Skeletal muscle satellite cell (primary cell): ENCODE measurements around the gene NBPF14.
"Not testable (repeated sequence)": the region's sequence is repeated elsewhere in the genome, so short reads cannot be mapped to it uniquely, and the experiment has no call there.

Experiments
- H3K27me3 ChIP-seq: 2 replicates; pipeline ENCODE4 v1.7.0; 2013; ENCODE audit warnings: low read length; ENCODE audit not compliant: control insufficient read depth, insufficient read depth
- H3K36me3 ChIP-seq: 2 replicates; pipeline ENCODE4 v1.7.0; 2013; ENCODE audit warnings: mild to moderate bottlenecking, control low read depth, low read length; ENCODE audit not compliant: insufficient read depth
- H3K4me1 ChIP-seq: 2 replicates; pipeline ENCODE4 v1.7.0; 2013; ENCODE audit warnings: low read length; ENCODE audit not compliant: control insufficient read depth, insufficient read depth
- H3K4me2 ChIP-seq: 2 replicates; pipeline ENCODE4 v1.7.0; 2013; ENCODE audit warnings: mild to moderate bottlenecking, low read length
- H3K4me3 ChIP-seq: 2 replicates; pipeline ENCODE4 v1.7.0; 2013; ENCODE audit warnings: low read length
- H3K9ac ChIP-seq: 2 replicates; pipeline ENCODE4 v1.7.0; 2013; ENCODE audit warnings: mild to moderate bottlenecking, low read depth, low read length, moderate library complexity
- H3K9me3 ChIP-seq: replicated peaks from 2 replicates; pipeline ENCODE4 v1.7.0; 2013; ENCODE audit warnings: mild to moderate bottlenecking, control low read depth, low read length
- small RNA-seq: library from RNA; depleted of rRNA; stranded (forward); fragments of <200 nt; gene quantifications from one replicate; pipeline ENCODE3, GENCODE V24; 2012

The NBPF14 gene

GRCh38 chr1:148523205-148524144 lies 72.3 kb downstream of the NBPF14 start:
- H3K9ac ChIP-seq, result not testable (repeated sequence)

DNA sequence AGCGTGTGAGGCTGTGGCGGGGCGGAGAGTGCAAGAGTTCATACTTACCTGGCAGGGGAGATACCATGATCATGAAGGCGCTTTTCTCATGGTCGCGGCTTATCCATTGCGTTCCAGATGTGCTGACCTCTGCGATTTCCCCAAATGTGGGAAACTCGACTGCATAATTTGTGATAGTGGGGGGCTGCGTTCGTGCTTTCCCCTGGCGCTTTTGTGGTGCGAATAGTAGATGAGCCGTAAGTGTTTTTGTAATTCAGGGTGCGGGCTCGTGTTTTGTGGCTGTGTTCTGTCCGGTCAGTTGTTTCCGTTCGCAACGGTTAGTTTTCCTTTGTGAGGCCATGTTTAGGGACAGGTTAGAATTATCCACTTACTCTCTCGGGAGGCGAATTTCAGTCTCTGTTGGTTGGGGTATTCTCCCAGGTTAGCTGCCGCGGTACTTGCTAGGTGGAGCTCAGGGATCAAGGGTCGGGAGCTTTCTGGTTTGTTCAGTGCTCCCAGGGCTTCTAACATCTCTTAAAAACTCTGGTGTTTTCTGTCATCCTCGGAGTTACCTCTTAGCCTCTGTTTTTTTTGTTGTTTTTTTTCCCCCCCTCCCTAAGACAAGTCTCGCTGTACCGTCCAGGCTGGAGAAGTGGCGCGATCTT lies 73.1 kb downstream of the NBPF14 start:
- H3K4me1 ChIP-seq, H3K9ac ChIP-seq, H3K36me3 ChIP-seq, H3K9me3 ChIP-seq, H3K27me3 ChIP-seq: not testable (repeated sequence)
- Histone ChIP-seq H3K4me2 (peak overlapping the region; percentile 41), H3K4me3 (peak overlapping the region; percentile 44)

More at GRCh38 chr1:148523205-148524144, 72.3 kb downstream of the NBPF14 start:
- not testable (repeated sequence) for H3K4me3 ChIP-seq, H3K4me2 ChIP-seq, H3K36me3 ChIP-seq, H3K27me3 ChIP-seq, H3K4me1 ChIP-seq, H3K9me3 ChIP-seq

DNA sequence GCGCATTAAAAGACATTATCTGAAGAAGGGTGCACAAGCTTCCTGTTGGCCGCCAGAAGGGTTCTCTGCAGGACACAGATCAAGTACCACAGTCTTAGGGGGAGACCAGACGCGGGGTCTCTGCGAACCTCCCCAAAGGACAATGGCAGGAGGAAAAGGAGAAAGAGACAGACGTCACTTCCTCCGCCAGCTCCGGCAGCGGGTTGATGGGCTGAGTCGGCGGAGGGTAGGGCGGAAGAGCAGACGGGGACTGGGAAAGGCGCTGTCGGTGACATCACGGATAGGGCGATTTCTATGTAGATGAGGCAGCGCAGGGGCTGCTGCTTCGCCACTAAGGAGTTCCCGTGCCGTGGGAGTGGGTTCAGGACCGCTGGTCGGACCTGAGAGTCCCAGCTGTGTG lies 73.7 kb downstream of the NBPF14 start:
- H3K36me3 ChIP-seq, H3K9ac ChIP-seq, H3K9me3 ChIP-seq, H3K4me1 ChIP-seq, H3K27me3 ChIP-seq: not testable (repeated sequence)
- peak overlapping the region; percentile 64 for H3K4me2 ChIP-seq
- H3K4me3 ChIP-seq, result peak overlapping the region; percentile 55

DNA sequence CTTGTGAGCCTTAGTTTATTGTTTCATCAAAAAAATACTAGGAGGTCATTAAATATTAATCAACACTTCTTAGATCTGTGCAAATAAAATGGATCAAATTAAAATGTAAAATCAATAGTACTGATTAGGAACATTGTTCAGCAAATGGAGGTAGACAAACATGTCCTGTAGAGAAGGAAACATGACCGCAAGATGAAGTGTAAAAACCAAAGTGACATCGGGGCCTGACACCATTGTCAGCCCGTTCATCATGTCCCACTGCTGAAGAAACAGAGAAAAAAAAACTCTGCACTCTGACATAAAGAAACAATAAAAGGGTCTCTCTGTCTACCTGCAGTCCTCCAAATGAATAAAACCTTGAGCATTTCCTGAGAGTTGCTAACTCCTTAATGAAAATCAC lies 81.5 kb downstream of the NBPF14 start:
- H3K27me3 ChIP-seq, H3K36me3 ChIP-seq, H3K4me1 ChIP-seq, H3K9ac ChIP-seq, H3K9me3 ChIP-seq, H3K4me3 ChIP-seq, H3K4me2 ChIP-seq: not testable (repeated sequence)

DNA sequence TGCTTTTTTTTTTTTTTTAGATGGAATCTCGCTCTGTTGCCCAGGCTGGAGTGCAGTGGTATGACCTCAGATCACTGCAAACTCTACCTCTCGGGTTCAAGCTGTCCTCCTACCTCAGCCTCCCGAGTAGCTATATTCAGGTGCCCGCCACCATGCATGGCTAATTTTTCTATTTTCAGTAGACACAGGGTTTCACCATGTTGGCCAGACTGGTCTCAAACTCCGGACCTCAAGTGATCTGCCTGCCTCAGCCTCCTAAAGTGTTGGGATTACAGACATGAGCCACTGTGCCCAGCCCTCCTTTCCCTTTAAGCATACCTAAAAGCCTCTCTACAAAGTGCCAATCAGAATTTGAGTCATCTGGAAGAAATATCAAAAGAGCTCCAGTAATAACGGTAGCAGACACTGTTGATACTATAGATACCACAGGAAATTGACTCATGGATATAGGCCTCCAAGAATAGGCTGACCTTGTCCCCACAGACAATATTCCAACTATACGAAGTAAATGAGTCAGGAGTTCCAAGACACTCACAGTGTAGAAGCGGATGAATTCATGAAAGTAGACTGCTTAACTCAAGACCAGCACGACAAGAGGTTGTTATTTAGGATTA lies 83.1 kb downstream of the NBPF14 start:
- not testable (repeated sequence) for H3K9me3 ChIP-seq, H3K27me3 ChIP-seq, H3K9ac ChIP-seq, H3K4me1 ChIP-seq, H3K4me2 ChIP-seq, H3K4me3 ChIP-seq, H3K36me3 ChIP-seq

DNA sequence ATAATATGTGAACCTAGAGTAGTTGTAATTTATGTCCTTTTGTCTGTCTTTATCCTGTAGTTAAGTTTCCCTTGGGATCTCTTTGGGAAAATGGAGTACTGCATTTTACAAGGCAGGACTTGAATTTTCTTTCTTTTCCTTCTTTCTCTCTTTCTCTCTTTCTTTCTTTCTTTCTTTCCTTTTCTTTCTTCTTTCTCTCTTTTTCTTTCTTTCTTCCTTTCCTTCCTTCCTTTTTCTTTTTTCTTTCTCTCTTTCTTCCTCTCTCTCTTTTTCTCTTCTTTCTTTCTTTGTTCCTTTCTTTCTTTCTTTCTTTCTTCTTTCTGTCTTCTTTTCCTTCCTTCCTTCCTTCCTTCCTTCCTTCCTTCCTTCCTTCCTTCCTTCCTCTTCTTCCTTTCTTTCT lies 101.9 kb downstream of the NBPF14 start:
- H3K4me3 ChIP-seq, H3K27me3 ChIP-seq, H3K4me1 ChIP-seq, H3K4me2 ChIP-seq, H3K9me3 ChIP-seq, H3K9ac ChIP-seq, H3K36me3 ChIP-seq: not testable (repeated sequence)

DNA sequence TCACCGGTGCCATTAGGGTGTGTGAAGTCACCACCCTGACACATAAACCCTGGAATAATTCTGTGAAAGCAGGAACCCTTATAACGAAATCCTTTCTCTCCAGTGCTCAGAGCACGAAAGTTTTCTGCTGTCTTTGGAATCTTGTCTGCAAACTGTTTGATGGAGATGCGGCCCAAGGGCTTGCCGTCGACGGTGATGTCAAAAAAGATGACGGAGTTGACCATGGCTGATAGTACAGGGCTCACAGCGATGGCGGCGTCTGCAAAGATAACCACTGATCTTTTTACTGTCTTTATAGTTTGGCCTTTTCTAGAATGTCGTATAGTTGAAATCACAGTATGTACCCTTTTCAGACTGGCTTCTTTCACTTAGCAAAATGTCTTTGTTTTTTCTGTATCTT lies 112.8 kb downstream of the NBPF14 start, which contains the start of gene PPIAL4G:
Gene PPIAL4G (minus strand): TSS at position 274 of the 400 bp plus-strand sequence. CDS start 50 bp downstream, at position 224.
- H3K4me1 ChIP-seq, H3K9me3 ChIP-seq, H3K9ac ChIP-seq, H3K36me3 ChIP-seq, H3K4me3 ChIP-seq, H3K4me2 ChIP-seq, H3K27me3 ChIP-seq: not testable (repeated sequence)

Small RNA genes within 50 kb of the gene (small RNA-seq; reads per million reads assigned to genes)
- gene RF00003, result 50.1 reads per million, percentile 96 among the genes with 10 or more reads in this experiment
